ENCODE results near the gene HDAC4. TPM values are rescaled to one million over a fixed set of nuclear protein-coding genes. Genes with fewer than 3 reads are reported as not detected.

HDAC4 gene
- total RNA-seq, 1 experiment from 2014 or later = 47.6 TPM

GRCh38 chr2:239012936-239013677 lies 387.7 kb downstream of the HDAC4 start:
- no peaks in the 10 kb centered on the region for H3K9me2 ChIP-seq (ENCODE audit: insufficient read depth)
- TF ChIP-seq POLR2AphosphoS5 (IDR thresholded peaks at IDR 0.05; ENCODE audit: low read depth, low read length) = no peak
- TF ChIP-seq SP1 (IDR thresholded peaks at IDR 0.05; ENCODE audit: low read depth) = no peak
- no peak for TF ChIP-seq RAD21 (IDR thresholded peaks at IDR 0.05; ENCODE audit: low read depth)
- TF ChIP-seq CTCF (IDR thresholded peaks at IDR 0.05 in 2 of 3, conservative IDR thresholded peaks at IDR 0.05 in 1 of 3; ENCODE audit: borderline replicate concordance in 1 of 3, insufficient read depth in 1 of 3, low read depth in 2 of 3, low read length in 2 of 3) = no peak
- TF ChIP-seq REST (IDR thresholded peaks at IDR 0.05; ENCODE audit: low read depth) = no peak
- TF ChIP-seq JUND (IDR thresholded peaks at IDR 0.05) = no peak
- no peak for TF ChIP-seq ELF1 (IDR thresholded peaks at IDR 0.05; ENCODE audit: borderline replicate concordance, low read depth)
- no peak for TF ChIP-seq SRF (IDR thresholded peaks at IDR 0.05; ENCODE audit: low read depth)
- TF ChIP-seq CEBPB (IDR thresholded peaks at IDR 0.05; ENCODE audit: low read depth) = no peak
- TF ChIP-seq MAX (IDR thresholded peaks at IDR 0.05) = no peak
- no peak for TF ChIP-seq EZH2phosphoT487 (IDR thresholded peaks at IDR 0.05; ENCODE audit: borderline replicate concordance)
- DNase-seq (ENCODE audit: low read depth, low spot score) (no peak), ATAC-seq (no peak)
- BruUV-seq (replicated peaks) = no TSS peak
- intact Hi-C loops (cut with micrococcal nuclease) = no loop called here
- peaks cover 10% of the 10 kb centered on the region for H3K27me3 ChIP-seq (ENCODE audit: insufficient read depth, low read length)
- H4K20me1 ChIP-seq (ENCODE audit: insufficient read depth) = no peaks in the 10 kb centered on the region
- CTCF ChIA-PET = no interaction called here
- H3K27ac ChIP-seq (ENCODE audit: low read depth, low read length) = no peak overlapping the region
- H3K4me1 ChIP-seq (ENCODE audit: control insufficient read depth in 1 of 2, insufficient read depth in 2 of 2, low read length in 2 of 2) = no peaks in the 10 kb centered on the region
- no peak overlapping the region for H3K9ac ChIP-seq (ENCODE audit: low read length)
- RAD21 ChIA-PET (ENCODE audit: low non-redundant PET in 1 of 2, low total read pairs in 2 of 2, uncharacterized antibody in 2 of 2, unreplicated experiment in 2 of 2) = no interaction called here
- no peak overlapping the region for H2AFZ ChIP-seq (ENCODE audit: low read depth, low read length, poor library complexity, severe bottlenecking)
- no peak overlapping the region for H3K4me2 ChIP-seq (ENCODE audit: low read length)
- H3K9me3 ChIP-seq (ENCODE audit: control insufficient read depth in 1 of 2, insufficient read depth in 1 of 2, low read depth in 1 of 2, low read length in 2 of 2) = no peaks in the 10 kb centered on the region
- H3K4me3 ChIP-seq (replicated peaks in 1 of 2; ENCODE audit: low read depth in 1 of 2, low read length in 2 of 2) = no peak overlapping the region
- H3K79me2 ChIP-seq (ENCODE audit: insufficient read depth, low read length) = no peaks in the 10 kb centered on the region
- no peaks in the 10 kb centered on the region for H3K36me3 ChIP-seq (ENCODE audit: control insufficient read depth in 1 of 2, insufficient read depth in 2 of 2, low read length in 2 of 2)
- POLR2A ChIA-PET = no interaction called here
